Caco-2 (cell line): Measurements from ENCODE around the gene HBZ. TPM values are rescaled to one million over a fixed set of nuclear protein-coding genes. Genes with fewer than 3 reads are reported as not detected.

Experiments
- Bru-seq: library from RNA; stranded (reverse); fragments of 400-500 nt; gene quantifications from one replicate; lab custom pipeline; 2021; lab: Mats Ljungman, UMichigan
- BruChase-seq, 2 experiments: library from RNA; stranded (reverse); fragments of 400-500 nt; gene quantifications; one replicate each; lab custom pipeline; 2021; lab: Mats Ljungman, UMichigan
- BruUV-seq: library from RNA; stranded (reverse); fragments of 400-500 nt; replicated peaks from 2 replicates; lab custom pipeline; 2021; lab: Mats Ljungman, UMichigan
- CTCF ChIA-PET: fragments of 300-600 bp; sonication (Branson Sonifier 250); formaldehyde crosslinking; loops from one replicate; lab custom pipeline; 2022; ENCODE audit warnings: antibody characterized with exemption; lab: Charles Lee
- POLR2A ChIA-PET: fragments of 300-600 bp; sonication (Branson Sonifier 250); formaldehyde crosslinking; loops from one replicate; lab custom pipeline; 2022; ENCODE audit warnings: antibody characterized with exemption; lab: Charles Lee
- DNase-seq, 2 experiments: peaks; one replicate each; pipeline versions ENCODE4 v3.0.0 to v3.0.0-alpha.2; 2020 to 2022
- H3K27me3 ChIP-seq: replicated peaks from 2 replicates; pipeline ENCODE4 v1.6.0; 2011; ENCODE audit warnings: low read length; ENCODE audit not compliant: control insufficient read depth, insufficient read depth
- H3K36me3 ChIP-seq: 2 replicates; pipeline ENCODE4 v1.5.1; 2011; ENCODE audit warnings: low read length; ENCODE audit not compliant: control insufficient read depth, insufficient read depth
- H3K4me1 ChIP-seq: fragments of 250-450 bp; sonication (Bioruptor Pico); 2 replicates; pipeline ENCODE4 v1.5.1; 2020; ENCODE audit warnings: mild to moderate bottlenecking
- H3K4me3 ChIP-seq: 2 replicates; pipeline ENCODE4 v1.5.1; 2011; ENCODE audit warnings: low read depth, mild to moderate bottlenecking, control low read depth, low read length
- H3K9me3 ChIP-seq: fragments of 250-450 bp; sonication (Bioruptor Pico); 2 replicates; pipeline ENCODE4 v1.5.1; 2020; ENCODE audit warnings: mild to moderate bottlenecking, moderate library complexity
- H3K27ac Mint-ChIP-seq: one replicate; pipeline ENCODE4 v1.8.0; 2022; ENCODE audit warnings: mixed read lengths; ENCODE audit not compliant: unreplicated experiment
- H3K27me3 Mint-ChIP-seq: one replicate; pipeline ENCODE4 v1.8.0; 2022; ENCODE audit warnings: mixed read lengths; ENCODE audit not compliant: insufficient read depth, unreplicated experiment
- H3K36me3 Mint-ChIP-seq: one replicate; pipeline ENCODE4 v1.8.0; 2022; ENCODE audit warnings: mild to moderate bottlenecking, mixed read lengths; ENCODE audit not compliant: insufficient read depth, unreplicated experiment
- H3K4me1 Mint-ChIP-seq: one replicate; pipeline ENCODE4 v1.8.0; 2022; ENCODE audit warnings: low read depth, mixed read lengths; ENCODE audit not compliant: unreplicated experiment
- H3K4me3 Mint-ChIP-seq: one replicate; pipeline ENCODE4 v1.8.0; 2022; ENCODE audit warnings: mild to moderate bottlenecking, moderate library complexity, mixed read lengths; ENCODE audit not compliant: unreplicated experiment
- H3K9me3 Mint-ChIP-seq: one replicate; pipeline ENCODE4 v1.8.0; 2022; ENCODE audit warnings: mixed read lengths; ENCODE audit not compliant: unreplicated experiment
- intact Hi-C: fragments of 100-400 bp; cut with micrococcal nuclease; formaldehyde crosslinking; loops from one replicate; pipeline ENCODE4 v1.10.0; 2022; ENCODE audit not compliant: unreplicated experiment
- long read RNA-seq: library from polyadenylated mRNA; stranded (forward); transcript quantifications from one replicate; pipeline ENCODE4 v2.0.0, GENCODE V29; 2022
- total RNA-seq: library from RNA; stranded (reverse); gene quantifications from 2 replicates; pipeline ENCODE4 v1.2.3, GENCODE V29; 2022
- TF ChIP-seq, protein P1 (sequence below), 2 experiments: fragments of 200-600 bp in 1 of 2; IDR thresholded peaks; 1 replicate in 1 of 2; 2 replicates in 1 of 2; pipeline versions ENCODE4 v1.5.1 to v1.8.0; 2011 to 2022; ENCODE audit warnings: antibody characterized with exemption in 1 of 2, control low read depth in 1 of 2, inconsistent platforms in 1 of 2, low read depth in 1 of 2, low read length in 1 of 2, mild to moderate bottlenecking in 1 of 2, moderate library complexity in 1 of 2; ENCODE audit not compliant: insufficient read depth in 1 of 2, severe bottlenecking in 1 of 2, unreplicated experiment in 1 of 2

Gene HBZ
- total RNA-seq = not detected in 2 replicates
- not detected for Bru-seq, nascent RNA
- not detected for BruChase-seq, experiment 1, labeled RNA remaining after a 2-hour chase
- BruChase-seq, experiment 2, labeled RNA remaining after a 6-hour chase = not detected
- long read RNA-seq = 0 reads

GRCh38 chr16:152141-153128 lies at the start of gene HBZ:
Gene HBZ, plus strand, starts transcription at chr16:152644. Its CDS starts 266 bp downstream, at chr16:152910.
- no peaks in the 10 kb centered on the region for H3K36me3 ChIP-seq
- intact Hi-C loops = no loop called here
- Mint-ChIP-seq H3K9me3 (no peaks in the 10 kb centered on the region), H3K27ac (no peak within 1 kb of the TSS), H3K36me3 (peaks cover 12% of the 10 kb centered on the region), H3K4me1 (peaks cover 6% of the 10 kb centered on the region), H3K27me3 (no peaks in the 10 kb centered on the region), H3K4me3 (peak within 1 kb of the TSS; percentile 3)
- ChIA-PET CTCF (no interaction called here), POLR2A (no interaction called here)
- no peaks in the 10 kb centered on the region for H3K27me3 ChIP-seq
- TF ChIP-seq, protein P1, sequence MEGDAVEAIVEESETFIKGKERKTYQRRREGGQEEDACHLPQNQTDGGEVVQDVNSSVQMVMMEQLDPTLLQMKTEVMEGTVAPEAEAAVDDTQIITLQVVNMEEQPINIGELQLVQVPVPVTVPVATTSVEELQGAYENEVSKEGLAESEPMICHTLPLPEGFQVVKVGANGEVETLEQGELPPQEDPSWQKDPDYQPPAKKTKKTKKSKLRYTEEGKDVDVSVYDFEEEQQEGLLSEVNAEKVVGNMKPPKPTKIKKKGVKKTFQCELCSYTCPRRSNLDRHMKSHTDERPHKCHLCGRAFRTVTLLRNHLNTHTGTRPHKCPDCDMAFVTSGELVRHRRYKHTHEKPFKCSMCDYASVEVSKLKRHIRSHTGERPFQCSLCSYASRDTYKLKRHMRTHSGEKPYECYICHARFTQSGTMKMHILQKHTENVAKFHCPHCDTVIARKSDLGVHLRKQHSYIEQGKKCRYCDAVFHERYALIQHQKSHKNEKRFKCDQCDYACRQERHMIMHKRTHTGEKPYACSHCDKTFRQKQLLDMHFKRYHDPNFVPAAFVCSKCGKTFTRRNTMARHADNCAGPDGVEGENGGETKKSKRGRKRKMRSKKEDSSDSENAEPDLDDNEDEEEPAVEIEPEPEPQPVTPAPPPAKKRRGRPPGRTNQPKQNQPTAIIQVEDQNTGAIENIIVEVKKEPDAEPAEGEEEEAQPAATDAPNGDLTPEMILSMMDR (IDR thresholded peaks at IDR 0.05; ENCODE audit: insufficient read depth in 1 of 2, low read depth in 1 of 2, low read length in 1 of 2, severe bottlenecking in 1 of 2, unreplicated experiment in 1 of 2) = no peak
- H3K4me1 ChIP-seq = no peaks in the 10 kb centered on the region
- H3K4me3 ChIP-seq = no peak within 1 kb of the TSS
- no peak for DNase-seq
- BruUV-seq = no TSS peak
- no peaks in the 10 kb centered on the region for H3K9me3 ChIP-seq

- no peak for DNase-seq
- CTCF ChIA-PET = interaction anchor here (1.6 kb wide), 1 partner anchor 38 kb away, joined by 4 read pairs; no protein-coding TSS in a partner anchor
- intact Hi-C loops = no loop called here
- Mint-ChIP-seq H3K9me3 (no peaks in the 10 kb centered on the region), H3K27me3 (no peaks in the 10 kb centered on the region), H3K27ac (no peak overlapping the region), H3K36me3 (peaks cover 30% of the 10 kb centered on the region), H3K4me1 (no peaks in the 10 kb centered on the region), H3K4me3 (no peak overlapping the region)
- TF ChIP-seq, protein P1 (IDR thresholded peaks at IDR 0.05; ENCODE audit: insufficient read depth in 1 of 2, low read depth in 1 of 2, low read length in 1 of 2, severe bottlenecking in 1 of 2, unreplicated experiment in 1 of 2) = no peak
- Histone ChIP-seq H3K27me3 (no peaks in the 10 kb centered on the region), H3K4me3 (no peak overlapping the region), H3K36me3 (no peaks in the 10 kb centered on the region; the same call in none of the 2 replicates), H3K9me3 (no peaks in the 10 kb centered on the region), H3K4me1 (no peaks in the 10 kb centered on the region)
- POLR2A ChIA-PET = no interaction called here
- BruUV-seq = no TSS peak
These were observed 48.1 kb upstream of the HBZ start for GRCh38 chr16:104355-104754.

GRCh38 chr16:104928-105327 lies 47.5 kb upstream of the HBZ start:
- peaks cover 32% of the 10 kb centered on the region for H3K36me3 Mint-ChIP-seq
- no peaks in the 10 kb centered on the region; the same call in none of the 2 replicates for H3K36me3 ChIP-seq
- H3K9me3 Mint-ChIP-seq = no peaks in the 10 kb centered on the region
- H3K9me3 ChIP-seq = no peaks in the 10 kb centered on the region
- no peaks in the 10 kb centered on the region for H3K27me3 Mint-ChIP-seq
- ChIA-PET POLR2A (no interaction called here), CTCF (interaction anchor here (1.6 kb wide), 1 partner anchor 39 kb away, joined by 4 read pairs; no protein-coding TSS in a partner anchor)
- no peak overlapping the region for H3K4me3 ChIP-seq
- H3K4me1 ChIP-seq = no peaks in the 10 kb centered on the region
- H3K27ac Mint-ChIP-seq = no peak overlapping the region
- TF ChIP-seq, protein P1 (IDR thresholded peaks at IDR 0.05; ENCODE audit: insufficient read depth in 1 of 2, low read depth in 1 of 2, low read length in 1 of 2, severe bottlenecking in 1 of 2, unreplicated experiment in 1 of 2) = no peak
- intact Hi-C loops = no loop called here
- H3K27me3 ChIP-seq = no peaks in the 10 kb centered on the region
- BruUV-seq = no TSS peak
- no peak overlapping the region for H3K4me3 Mint-ChIP-seq
- no peaks in the 10 kb centered on the region for H3K4me1 Mint-ChIP-seq
- no peak for DNase-seq
